ENCODE measurements around the gene ADGRL1. TPM values are rescaled to one million over a fixed set of nuclear protein-coding genes. Genes with fewer than 3 reads are reported as not detected.

Gene ADGRL1
- total RNA-seq, 1 donor from 2014 or later = 106 TPM

GRCh38 chr19:14156971-14157717 is 48.8 kb downstream of the ADGRL1 start:
- H3K9me3 Mint-ChIP-seq = no peaks in the 10 kb centered on the region
- TF ChIP-seq CTCF (IDR thresholded peaks at IDR 0.05; ENCODE audit: unreplicated experiment) = no peak
- DNase-seq (ENCODE audit: low spot score in 2 of 2, unreplicated experiment in 2 of 2) = no peak
- peaks cover 23% of the 10 kb centered on the region for H3K36me3 Mint-ChIP-seq
- H3K27me3 Mint-ChIP-seq (ENCODE audit: low read depth) = no peaks in the 10 kb centered on the region
- H3K4me1 Mint-ChIP-seq = no peaks in the 10 kb centered on the region
- no peak overlapping the region for H3K27ac Mint-ChIP-seq
- no peak overlapping the region for H3K4me3 Mint-ChIP-seq

- Mint-ChIP-seq H3K9me3 (no peaks in the 10 kb centered on the region), H3K27me3 (ENCODE audit: low read depth) (no peaks in the 10 kb centered on the region), H3K4me3 (no peak overlapping the region), H3K36me3 (peaks cover 29% of the 10 kb centered on the region), H3K4me1 (no peaks in the 10 kb centered on the region), H3K27ac (no peak overlapping the region)
- TF ChIP-seq CTCF (IDR thresholded peaks at IDR 0.05; ENCODE audit: unreplicated experiment) = no peak
- no peak for DNase-seq (ENCODE audit: low spot score in 2 of 2, unreplicated experiment in 2 of 2)
Observed at GRCh38 chr19:14156122-14156521, 49.8 kb downstream of the ADGRL1 start.

GRCh38 chr19:14155371-14155770 is 50.6 kb downstream of the ADGRL1 start:
- no peaks in the 10 kb centered on the region for H3K4me1 Mint-ChIP-seq
- no peak for DNase-seq (ENCODE audit: low spot score in 2 of 2, unreplicated experiment in 2 of 2)
- no peak overlapping the region for H3K27ac Mint-ChIP-seq
- H3K36me3 Mint-ChIP-seq = peaks cover 29% of the 10 kb centered on the region
- no peak overlapping the region for H3K4me3 Mint-ChIP-seq
- TF ChIP-seq CTCF (IDR thresholded peaks at IDR 0.05; ENCODE audit: unreplicated experiment) = no peak
- H3K9me3 Mint-ChIP-seq = no peaks in the 10 kb centered on the region
- H3K27me3 Mint-ChIP-seq (ENCODE audit: low read depth) = no peaks in the 10 kb centered on the region

GRCh38 chr19:14152713-14153112 is 53.3 kb downstream of the ADGRL1 start:
- Mint-ChIP-seq H3K4me1 (peaks cover 14% of the 10 kb centered on the region), H3K36me3 (peaks cover 25% of the 10 kb centered on the region), H3K27ac (no peak overlapping the region), H3K27me3 (ENCODE audit: low read depth) (no peaks in the 10 kb centered on the region), H3K9me3 (no peaks in the 10 kb centered on the region), H3K4me3 (no peak overlapping the region)
- TF ChIP-seq CTCF (IDR thresholded peaks at IDR 0.05; ENCODE audit: unreplicated experiment) = no peak
- no peak for DNase-seq (ENCODE audit: low spot score in 2 of 2, unreplicated experiment in 2 of 2)

GRCh38 chr19:14150770-14151661 is 55.0 kb downstream of the ADGRL1 start:
- no peaks in the 10 kb centered on the region for H3K27me3 Mint-ChIP-seq (ENCODE audit: low read depth)
- H3K27ac Mint-ChIP-seq = no peak overlapping the region
- no peaks in the 10 kb centered on the region for H3K9me3 Mint-ChIP-seq
- no peak for DNase-seq (ENCODE audit: low spot score in 2 of 2, unreplicated experiment in 2 of 2)
- no peak overlapping the region for H3K4me3 Mint-ChIP-seq
- H3K4me1 Mint-ChIP-seq = peaks cover 20% of the 10 kb centered on the region
- peaks cover 21% of the 10 kb centered on the region for H3K36me3 Mint-ChIP-seq
- no peak for TF ChIP-seq CTCF (IDR thresholded peaks at IDR 0.05; ENCODE audit: unreplicated experiment)
